ENCODE measurements around the gene SPECC1L. TPM values are rescaled to one million over a fixed set of nuclear protein-coding genes. Genes with fewer than 3 reads are reported as not detected.
"Not testable (repeated sequence)": the region's sequence is repeated elsewhere in the genome, so short reads cannot be mapped to it uniquely, and the experiment has no call there.

Gene SPECC1L
- total RNA-seq, 1 experiment from 2014 or later, result 40.8 TPM

- Histone ChIP-seq H3K79me2 (ENCODE audit: insufficient read depth, low read length) (peaks cover 78% of the 10 kb centered on the region), H3K36me3 (ENCODE audit: control insufficient read depth in 1 of 2, insufficient read depth in 2 of 2, low read length in 2 of 2) (peaks cover 14 to 24% of the 10 kb centered on the region in 2 experiments), H3K4me1 (ENCODE audit: control insufficient read depth in 1 of 2, insufficient read depth in 2 of 2, low read length in 2 of 2) (peaks cover 14 to 21% of the 10 kb centered on the region in 2 experiments)
- POLR2A ChIA-PET; intact Hi-C loops (cut with micrococcal nuclease); BruUV-seq (replicated peaks); H3K9ac ChIP-seq (ENCODE audit: low read length); H3K9me2 ChIP-seq (ENCODE audit: insufficient read depth); H3K9me3 ChIP-seq (ENCODE audit: control insufficient read depth in 1 of 2, insufficient read depth in 1 of 2, low read depth in 1 of 2, low read length in 2 of 2); RAD21 ChIA-PET (ENCODE audit: low non-redundant PET in 1 of 2, low total read pairs in 2 of 2, uncharacterized antibody in 2 of 2, unreplicated experiment in 2 of 2); CTCF ChIA-PET; H2AFZ ChIP-seq (ENCODE audit: low read depth, low read length, poor library complexity, severe bottlenecking); H4K20me1 ChIP-seq (ENCODE audit: insufficient read depth); H3K27me3 ChIP-seq (ENCODE audit: insufficient read depth, low read length); DNase-seq (ENCODE audit: low read depth, low spot score); H3K4me3 ChIP-seq (replicated peaks in 1 of 2; ENCODE audit: low read depth in 1 of 2, low read length in 2 of 2); H3K27ac ChIP-seq (ENCODE audit: low read depth, low read length); ATAC-seq; H3K4me2 ChIP-seq (ENCODE audit: low read length): not testable (repeated sequence)
Observed at GRCh38 chr22:24300522-24300921, 29.9 kb downstream of the SPECC1L start.

DNA sequence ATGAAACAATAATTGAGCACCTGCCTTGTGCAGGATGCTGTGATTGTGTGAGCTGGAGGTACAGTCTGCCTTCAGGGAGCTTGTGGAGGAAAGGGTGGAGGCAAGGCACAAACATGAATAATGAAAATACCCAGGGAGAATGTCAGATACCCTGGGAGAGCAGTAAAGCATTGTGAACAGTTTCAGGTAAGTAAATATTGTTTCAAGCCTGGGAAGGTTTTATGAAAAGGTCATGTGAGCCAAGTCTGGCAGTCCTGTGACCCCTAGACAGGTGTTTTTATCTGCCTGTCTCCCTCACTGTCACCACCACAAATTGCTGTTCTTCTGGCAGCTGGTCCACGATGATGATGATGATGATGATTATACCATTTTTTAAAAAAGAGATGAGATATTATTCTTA lies 32.0 kb downstream of the SPECC1L start:
- ATAC-seq (no peak), DNase-seq (ENCODE audit: low read depth, low spot score) (no peak)
- Histone ChIP-seq H3K9me3 (ENCODE audit: control insufficient read depth in 1 of 2, insufficient read depth in 1 of 2, low read depth in 1 of 2, low read length in 2 of 2) (no peaks in the 10 kb centered on the region), H4K20me1 (ENCODE audit: insufficient read depth) (no peaks in the 10 kb centered on the region), H3K27me3 (ENCODE audit: insufficient read depth, low read length) (no peaks in the 10 kb centered on the region), H3K4me1 (ENCODE audit: control insufficient read depth in 1 of 2, insufficient read depth in 2 of 2, low read length in 2 of 2) (peaks cover 14 to 21% of the 10 kb centered on the region in 2 experiments), H2AFZ (ENCODE audit: low read depth, low read length, poor library complexity, severe bottlenecking) (no peak overlapping the region), H3K9me2 (ENCODE audit: insufficient read depth) (no peaks in the 10 kb centered on the region), H3K4me3 (replicated peaks in 1 of 2; ENCODE audit: low read depth in 1 of 2, low read length in 2 of 2) (no peak overlapping the region), H3K9ac (ENCODE audit: low read length) (no peak overlapping the region), H3K27ac (ENCODE audit: low read depth, low read length) (peak overlapping the region; percentile 37; the same call in 1 of the 2 replicates), H3K36me3 (ENCODE audit: control insufficient read depth in 1 of 2, insufficient read depth in 2 of 2, low read length in 2 of 2) (peaks cover 20 to 37% of the 10 kb centered on the region in 2 experiments), H3K79me2 (ENCODE audit: insufficient read depth, low read length) (peaks cover 89% of the 10 kb centered on the region), H3K4me2 (ENCODE audit: low read length) (no peak overlapping the region)
- intact Hi-C loops (cut with micrococcal nuclease), result no loop called here
- ChIA-PET RAD21 (ENCODE audit: low non-redundant PET in 1 of 2, low total read pairs in 2 of 2, uncharacterized antibody in 2 of 2, unreplicated experiment in 2 of 2) (no interaction called here), POLR2A (no interaction called here), CTCF (no interaction called here)
- no TSS peak for BruUV-seq (replicated peaks)
- TF ChIP-seq ATF3 (IDR thresholded peaks at IDR 0.05), result no peak
- no peak for TF ChIP-seq SP1 (IDR thresholded peaks at IDR 0.05; ENCODE audit: low read depth)

- Histone ChIP-seq H3K9me3 (ENCODE audit: control insufficient read depth in 1 of 2, insufficient read depth in 1 of 2, low read depth in 1 of 2, low read length in 2 of 2) (no peaks in the 10 kb centered on the region), H4K20me1 (ENCODE audit: insufficient read depth) (no peaks in the 10 kb centered on the region), H3K4me3 (replicated peaks in 1 of 2; ENCODE audit: low read depth in 1 of 2, low read length in 2 of 2) (no peak overlapping the region), H3K27me3 (ENCODE audit: insufficient read depth, low read length) (no peaks in the 10 kb centered on the region), H3K9me2 (ENCODE audit: insufficient read depth) (no peaks in the 10 kb centered on the region), H2AFZ (ENCODE audit: low read depth, low read length, poor library complexity, severe bottlenecking) (no peak overlapping the region), H3K27ac (ENCODE audit: low read depth, low read length) (peak overlapping the region; percentile 37), H3K36me3 (ENCODE audit: control insufficient read depth in 1 of 2, insufficient read depth in 2 of 2, low read length in 2 of 2) (peaks cover 21 to 37% of the 10 kb centered on the region in 2 experiments), H3K4me1 (ENCODE audit: control insufficient read depth in 1 of 2, insufficient read depth in 2 of 2, low read length in 2 of 2) (peaks cover 14 to 21% of the 10 kb centered on the region in 2 experiments), H3K79me2 (ENCODE audit: insufficient read depth, low read length) (peaks cover 93% of the 10 kb centered on the region), H3K4me2 (ENCODE audit: low read length) (no peak overlapping the region), H3K9ac (ENCODE audit: low read length) (no peak overlapping the region)
- ATAC-seq (no peak), DNase-seq (ENCODE audit: low read depth, low spot score) (no peak)
- CTCF ChIA-PET, result no interaction called here
- POLR2A ChIA-PET, result interaction anchor here (0.6 kb wide), 1 partner anchor 29 kb away, joined by 3 read pairs; no protein-coding TSS in a partner anchor
- no peak for TF ChIP-seq ZNF274 (IDR thresholded peaks at IDR 0.05; ENCODE audit: low read depth, low read length)
- TF ChIP-seq POLR2A (IDR thresholded peaks at IDR 0.05; ENCODE audit: borderline replicate concordance, extremely low read depth, insufficient read depth, insufficient read length), result no peak
- no peak for TF ChIP-seq TCF7L2 (IDR thresholded peaks at IDR 0.05; ENCODE audit: borderline replicate concordance, extremely low read depth, insufficient read depth, insufficient read length)
- TF ChIP-seq CBX3 (IDR thresholded peaks at IDR 0.05; ENCODE audit: low read depth), result no peak
- TF ChIP-seq EGR1 (IDR thresholded peaks at IDR 0.05; ENCODE audit: low read depth), result no peak
- no peak for TF ChIP-seq REST (IDR thresholded peaks at IDR 0.05; ENCODE audit: low read depth)
- TF ChIP-seq SP1 (IDR thresholded peaks at IDR 0.05; ENCODE audit: low read depth), result no peak
- TF ChIP-seq ATF3 (IDR thresholded peaks at IDR 0.05), result no peak
- TF ChIP-seq ZFX (IDR thresholded peaks at IDR 0.05), result no peak
- RAD21 ChIA-PET (ENCODE audit: low non-redundant PET in 1 of 2, low total read pairs in 2 of 2, uncharacterized antibody in 2 of 2, unreplicated experiment in 2 of 2), result no interaction called here
- BruUV-seq (replicated peaks), result no TSS peak
- intact Hi-C loops (cut with micrococcal nuclease), result no loop called here
Observed at GRCh38 chr22:24303007-24303406, 32.4 kb downstream of the SPECC1L start.
